ENCODE data around the gene PROK1. TPM values are rescaled to one million over a fixed set of nuclear protein-coding genes. Genes with fewer than 3 reads are reported as not detected.
A peak's percentile ranks its signal among the peaks of the same experiment; 100 is the strongest.

PROK1 gene
- total and polyA plus RNA-seq, 2 of the 4 experiments (the other 2 are of a cell fraction) = not detected

DNA sequence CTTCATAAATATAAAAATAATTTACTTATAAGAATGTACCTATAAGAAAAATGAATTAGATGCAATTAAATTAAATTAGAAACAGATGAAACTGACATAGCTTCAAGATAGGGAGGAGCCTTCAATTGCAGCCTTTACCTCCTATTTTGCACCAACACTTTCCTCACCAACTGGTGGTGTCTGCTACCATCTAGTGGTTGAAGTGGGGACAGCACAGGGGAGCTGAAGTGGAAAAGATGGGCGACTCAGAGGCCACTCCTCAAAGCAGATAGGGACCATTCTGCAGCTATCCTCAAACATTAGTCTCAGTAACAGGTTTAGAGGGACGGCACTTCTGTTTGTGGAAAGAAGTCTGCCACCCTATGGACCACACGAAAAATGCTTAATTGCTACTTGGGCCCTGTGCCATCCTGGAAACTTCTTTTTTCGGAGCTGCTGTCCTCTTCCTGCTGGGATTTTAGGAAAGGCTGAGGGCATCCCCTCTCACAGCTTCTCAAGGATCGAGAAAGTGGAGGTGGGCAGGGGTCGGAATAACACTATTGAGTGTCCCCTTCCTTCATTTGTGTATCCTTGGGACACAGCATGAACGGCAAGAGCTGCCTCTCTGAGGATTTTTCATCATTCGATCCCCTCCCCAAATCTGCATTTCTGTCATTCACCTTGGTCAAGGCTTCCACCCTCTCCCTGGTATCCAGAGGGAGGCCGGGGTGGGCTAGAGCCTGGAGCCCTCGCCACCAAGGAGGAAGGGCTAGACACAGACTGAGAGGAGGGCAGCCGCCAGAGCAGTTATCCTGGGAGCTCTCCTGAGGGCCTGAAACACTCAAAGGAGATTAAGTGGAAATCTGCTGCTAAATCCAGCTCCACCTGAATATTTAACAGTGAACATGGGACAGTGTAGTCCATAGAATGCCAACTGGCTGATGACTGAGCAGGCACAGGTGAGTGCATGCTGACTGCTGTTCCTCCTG, 9.6 kb downstream of the PROK1 start:
- H3K27me3 ChIP-seq (ENCODE audit: control insufficient read depth, insufficient read depth, low read length) = peaks cover 15% of the 10 kb centered on the region
- H2BK15ac ChIP-seq (ENCODE audit: low read depth, low read length) = no peak overlapping the region
- no peaks in the 10 kb centered on the region for H3K79me1 ChIP-seq (ENCODE audit: low read depth in 1 of 2, low read length in 2 of 2)
- H3K9me3 ChIP-seq (ENCODE audit: control insufficient read depth, insufficient read depth, low read length) = no peaks in the 10 kb centered on the region
- no peak overlapping the region for H4K8ac ChIP-seq (ENCODE audit: low read depth in 2 of 2, low read length in 2 of 2)
- no peak overlapping the region for H3K4ac ChIP-seq (ENCODE audit: low read depth, low read length)
- no peaks in the 10 kb centered on the region for H3K36me3 ChIP-seq (ENCODE audit: control insufficient read depth, insufficient read depth, low read length)
- no peak overlapping the region for H2BK20ac ChIP-seq (ENCODE audit: low read depth, low read length)
- H4K91ac ChIP-seq (ENCODE audit: insufficient read depth, low read depth, low read length) = no peak overlapping the region
- H2BK5ac ChIP-seq (ENCODE audit: low read depth, low read length, poor library complexity, severe bottlenecking) = no peak overlapping the region
- H3K56ac ChIP-seq (ENCODE audit: extremely low read depth, insufficient read depth, low read length) = no peak overlapping the region
- H3K14ac ChIP-seq (replicated peaks; ENCODE audit: low read depth, low read length) = no peak overlapping the region
- H3K18ac ChIP-seq (ENCODE audit: low read depth, low read length) = no peak overlapping the region
- H3K23ac ChIP-seq (ENCODE audit: low read depth, low read length) = no peak overlapping the region
- in situ Hi-C loops (cut with MboI; ENCODE audit: low sequenced_read_pairs) = loop anchor here (5.0 to 10.0 kb wide), 4 partner anchors 48 to 416 kb away; partner anchors contain the start of gene RBM15
- H4K5ac ChIP-seq (ENCODE audit: low read depth, low read length) = no peak overlapping the region
- dilution Hi-C loops (cut with HindIII; ENCODE audit: low sequenced_read_pairs, unreplicated experiment) = no loop called here
- intact Hi-C loops (cut with micrococcal nuclease) = loop anchor here (1.0 to 5.0 kb wide), 8 partner anchors 48 to 428 kb away; partner anchors contain the start of genes RBM15 and STRIP1
- ATAC-seq (ENCODE audit: low read depth) = peak; percentile 84
- no peak overlapping the region for H2BK120ac ChIP-seq (ENCODE audit: low read depth, low read length)
- TF ChIP-seq SMC3 (IDR thresholded peaks at IDR 0.05; ENCODE audit: low read depth, low read length) (peak; percentile 95), RAD21 (IDR thresholded peaks at IDR 0.05; ENCODE audit: low read length) (peak; percentile 100), POLR2A (IDR thresholded peaks at IDR 0.05; ENCODE audit: low read depth, low read length) (0 out of 2 replicates have a peak, but pooled peaks have one; percentile 41), CEBPB (IDR thresholded peaks at IDR 0.05; ENCODE audit: low read depth, low read length) (no peak)
- TF ChIP-seq, protein P1, sequence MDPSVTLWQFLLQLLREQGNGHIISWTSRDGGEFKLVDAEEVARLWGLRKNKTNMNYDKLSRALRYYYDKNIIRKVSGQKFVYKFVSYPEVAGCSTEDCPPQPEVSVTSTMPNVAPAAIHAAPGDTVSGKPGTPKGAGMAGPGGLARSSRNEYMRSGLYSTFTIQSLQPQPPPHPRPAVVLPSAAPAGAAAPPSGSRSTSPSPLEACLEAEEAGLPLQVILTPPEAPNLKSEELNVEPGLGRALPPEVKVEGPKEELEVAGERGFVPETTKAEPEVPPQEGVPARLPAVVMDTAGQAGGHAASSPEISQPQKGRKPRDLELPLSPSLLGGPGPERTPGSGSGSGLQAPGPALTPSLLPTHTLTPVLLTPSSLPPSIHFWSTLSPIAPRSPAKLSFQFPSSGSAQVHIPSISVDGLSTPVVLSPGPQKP (IDR thresholded peaks at IDR 0.05; ENCODE audit: borderline replicate concordance, low read depth, low read length) = no peak
- TF ChIP-seq, protein P2, sequence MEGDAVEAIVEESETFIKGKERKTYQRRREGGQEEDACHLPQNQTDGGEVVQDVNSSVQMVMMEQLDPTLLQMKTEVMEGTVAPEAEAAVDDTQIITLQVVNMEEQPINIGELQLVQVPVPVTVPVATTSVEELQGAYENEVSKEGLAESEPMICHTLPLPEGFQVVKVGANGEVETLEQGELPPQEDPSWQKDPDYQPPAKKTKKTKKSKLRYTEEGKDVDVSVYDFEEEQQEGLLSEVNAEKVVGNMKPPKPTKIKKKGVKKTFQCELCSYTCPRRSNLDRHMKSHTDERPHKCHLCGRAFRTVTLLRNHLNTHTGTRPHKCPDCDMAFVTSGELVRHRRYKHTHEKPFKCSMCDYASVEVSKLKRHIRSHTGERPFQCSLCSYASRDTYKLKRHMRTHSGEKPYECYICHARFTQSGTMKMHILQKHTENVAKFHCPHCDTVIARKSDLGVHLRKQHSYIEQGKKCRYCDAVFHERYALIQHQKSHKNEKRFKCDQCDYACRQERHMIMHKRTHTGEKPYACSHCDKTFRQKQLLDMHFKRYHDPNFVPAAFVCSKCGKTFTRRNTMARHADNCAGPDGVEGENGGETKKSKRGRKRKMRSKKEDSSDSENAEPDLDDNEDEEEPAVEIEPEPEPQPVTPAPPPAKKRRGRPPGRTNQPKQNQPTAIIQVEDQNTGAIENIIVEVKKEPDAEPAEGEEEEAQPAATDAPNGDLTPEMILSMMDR (conservative IDR thresholded peaks at IDR 0.05; ENCODE audit: low read depth, low read length) = peak; percentile 99
- no peak overlapping the region for H2AK5ac ChIP-seq (ENCODE audit: low read depth, low read length)
- no TSS peak for BruUV-seq (replicated peaks)
- ChIA-PET POLR2A (ENCODE audit: unreplicated experiment) (interaction anchor here (0.6 kb wide), 1 partner anchor 467 kb away, joined by 3 read pairs; no protein-coding TSS in a partner anchor), CTCF (interaction anchor here (0.5 to 4.5 kb wide), 35 partner anchors 8 to 1958 kb away, joined by 3 to 43 read pairs (median 4); partner anchors contain the start of genes KCNC4 and RBM15)
- peak; percentile 77 for DNase-seq
- peaks cover 3% of the 10 kb centered on the region; the same call in 1 of the 2 replicates for H3K9me1 ChIP-seq (ENCODE audit: insufficient read depth, low read length)
- no peak overlapping the region for H3K9ac ChIP-seq (ENCODE audit: low read depth, low read length)
- H4K20me1 ChIP-seq (ENCODE audit: insufficient read depth, low read length) = no peaks in the 10 kb centered on the region
- peaks cover 20% of the 10 kb centered on the region for H3K4me1 ChIP-seq (ENCODE audit: control insufficient read depth, insufficient read depth, low read length)
- H3K4me3 ChIP-seq (ENCODE audit: insufficient read depth, low read depth, low read length) = no peak overlapping the region
- peak overlapping the region; percentile 66 for H2AFZ ChIP-seq (replicated peaks; ENCODE audit: low read length, poor library complexity)
- no peak overlapping the region for H3K4me2 ChIP-seq (ENCODE audit: low read depth, low read length)
- H2AK9ac ChIP-seq (replicated peaks; ENCODE audit: low read depth, low read length, poor library complexity) = no peak overlapping the region
- no peak overlapping the region for H3K27ac ChIP-seq (ENCODE audit: insufficient read depth, low read length)
- no CpG with 5 or more reads among the region's 11 CpGs for WGBS, 2 experiments (ENCODE audit: extremely low coverage in 2 of 2, insufficient read length in 1 of 2)
